ENCODE data around the gene CTBP1.

CTBP1 gene

GRCh38 chr4:1187182-1187581 lies 61.7 kb downstream of the CTBP1 start:
- Histone ChIP-seq H3K27me3 (ENCODE audit: control insufficient read depth, insufficient read depth, low read length) (no peaks in the 10 kb centered on the region), H3K9ac (ENCODE audit: low read depth, low read length) (no peak overlapping the region), H3K4me1 (ENCODE audit: control insufficient read depth, insufficient read depth, low read length) (no peaks in the 10 kb centered on the region), H3K9me3 (ENCODE audit: control insufficient read depth, insufficient read depth, low read length) (no peaks in the 10 kb centered on the region), H3K4me3 (ENCODE audit: low read depth, low read length) (no peak overlapping the region), H3K36me3 (ENCODE audit: control insufficient read depth, insufficient read depth, low read length) (no peaks in the 10 kb centered on the region)

GRCh38 chr4:1183985-1184773 lies 64.8 kb downstream of the CTBP1 start:
- H3K9me3 ChIP-seq (ENCODE audit: control insufficient read depth, insufficient read depth, low read length) = no peaks in the 10 kb centered on the region
- no peak overlapping the region for H3K4me3 ChIP-seq (ENCODE audit: low read depth, low read length)
- H3K9ac ChIP-seq (ENCODE audit: low read depth, low read length) = no peak overlapping the region
- no peaks in the 10 kb centered on the region for H3K36me3 ChIP-seq (ENCODE audit: control insufficient read depth, insufficient read depth, low read length)
- H3K27me3 ChIP-seq (ENCODE audit: control insufficient read depth, insufficient read depth, low read length) = no peaks in the 10 kb centered on the region
- H3K4me1 ChIP-seq (ENCODE audit: control insufficient read depth, insufficient read depth, low read length) = no peaks in the 10 kb centered on the region

GRCh38 chr4:1182313-1182712 lies 66.6 kb downstream of the CTBP1 start:
- Histone ChIP-seq H3K4me1 (ENCODE audit: control insufficient read depth, insufficient read depth, low read length) (no peaks in the 10 kb centered on the region), H3K36me3 (ENCODE audit: control insufficient read depth, insufficient read depth, low read length) (no peaks in the 10 kb centered on the region), H3K9ac (ENCODE audit: low read depth, low read length) (no peak overlapping the region), H3K27me3 (ENCODE audit: control insufficient read depth, insufficient read depth, low read length) (no peaks in the 10 kb centered on the region), H3K4me3 (ENCODE audit: low read depth, low read length) (no peak overlapping the region), H3K9me3 (ENCODE audit: control insufficient read depth, insufficient read depth, low read length) (no peaks in the 10 kb centered on the region)

GRCh38 chr4:1180663-1181062 lies 68.3 kb downstream of the CTBP1 start:
- Histone ChIP-seq H3K9me3 (ENCODE audit: control insufficient read depth, insufficient read depth, low read length) (no peaks in the 10 kb centered on the region), H3K4me1 (ENCODE audit: control insufficient read depth, insufficient read depth, low read length) (no peaks in the 10 kb centered on the region), H3K36me3 (ENCODE audit: control insufficient read depth, insufficient read depth, low read length) (no peaks in the 10 kb centered on the region), H3K4me3 (ENCODE audit: low read depth, low read length) (no peak overlapping the region), H3K27me3 (ENCODE audit: control insufficient read depth, insufficient read depth, low read length) (no peaks in the 10 kb centered on the region), H3K9ac (ENCODE audit: low read depth, low read length) (no peak overlapping the region)

- H3K9ac ChIP-seq (ENCODE audit: low read depth, low read length) = no peak overlapping the region
- no peaks in the 10 kb centered on the region for H3K9me3 ChIP-seq (ENCODE audit: control insufficient read depth, insufficient read depth, low read length)
- H3K27me3 ChIP-seq (ENCODE audit: control insufficient read depth, insufficient read depth, low read length) = no peaks in the 10 kb centered on the region
- no peak overlapping the region for H3K4me3 ChIP-seq (ENCODE audit: low read depth, low read length)
- no peaks in the 10 kb centered on the region for H3K4me1 ChIP-seq (ENCODE audit: control insufficient read depth, insufficient read depth, low read length)
- no peaks in the 10 kb centered on the region for H3K36me3 ChIP-seq (ENCODE audit: control insufficient read depth, insufficient read depth, low read length)
Measured at GRCh38 chr4:1179976-1180375, 69.0 kb downstream of the CTBP1 start.

GRCh38 chr4:1179089-1179441 lies 69.9 kb downstream of the CTBP1 start:
- H3K4me3 ChIP-seq (ENCODE audit: low read depth, low read length) = no peak overlapping the region
- no peaks in the 10 kb centered on the region for H3K4me1 ChIP-seq (ENCODE audit: control insufficient read depth, insufficient read depth, low read length)
- no peaks in the 10 kb centered on the region for H3K9me3 ChIP-seq (ENCODE audit: control insufficient read depth, insufficient read depth, low read length)
- no peaks in the 10 kb centered on the region for H3K36me3 ChIP-seq (ENCODE audit: control insufficient read depth, insufficient read depth, low read length)
- peaks cover under 1% of the 10 kb centered on the region for H3K27me3 ChIP-seq (ENCODE audit: control insufficient read depth, insufficient read depth, low read length)
- no peak overlapping the region for H3K9ac ChIP-seq (ENCODE audit: low read depth, low read length)

GRCh38 chr4:1178300-1179088 lies 70.4 kb downstream of the CTBP1 start:
- Histone ChIP-seq H3K27me3 (ENCODE audit: control insufficient read depth, insufficient read depth, low read length) (peaks cover 5% of the 10 kb centered on the region), H3K4me1 (ENCODE audit: control insufficient read depth, insufficient read depth, low read length) (no peaks in the 10 kb centered on the region), H3K9ac (ENCODE audit: low read depth, low read length) (no peak overlapping the region), H3K4me3 (ENCODE audit: low read depth, low read length) (no peak overlapping the region), H3K9me3 (ENCODE audit: control insufficient read depth, insufficient read depth, low read length) (no peaks in the 10 kb centered on the region), H3K36me3 (ENCODE audit: control insufficient read depth, insufficient read depth, low read length) (no peaks in the 10 kb centered on the region)

GRCh38 chr4:1177274-1178141 lies 71.4 kb downstream of the CTBP1 start:
- Histone ChIP-seq H3K4me3 (ENCODE audit: low read depth, low read length) (no peak overlapping the region), H3K9me3 (ENCODE audit: control insufficient read depth, insufficient read depth, low read length) (no peaks in the 10 kb centered on the region), H3K36me3 (ENCODE audit: control insufficient read depth, insufficient read depth, low read length) (no peaks in the 10 kb centered on the region), H3K4me1 (ENCODE audit: control insufficient read depth, insufficient read depth, low read length) (no peaks in the 10 kb centered on the region), H3K27me3 (ENCODE audit: control insufficient read depth, insufficient read depth, low read length) (peaks cover 13% of the 10 kb centered on the region), H3K9ac (ENCODE audit: low read depth, low read length) (no peak overlapping the region)

GRCh38 chr4:1176398-1177273 lies 72.3 kb downstream of the CTBP1 start:
- Histone ChIP-seq H3K4me1 (ENCODE audit: control insufficient read depth, insufficient read depth, low read length) (no peaks in the 10 kb centered on the region), H3K9me3 (ENCODE audit: control insufficient read depth, insufficient read depth, low read length) (no peaks in the 10 kb centered on the region), H3K4me3 (ENCODE audit: low read depth, low read length) (no peak overlapping the region), H3K36me3 (ENCODE audit: control insufficient read depth, insufficient read depth, low read length) (no peaks in the 10 kb centered on the region), H3K9ac (ENCODE audit: low read depth, low read length) (no peak overlapping the region), H3K27me3 (ENCODE audit: control insufficient read depth, insufficient read depth, low read length) (peaks cover 21% of the 10 kb centered on the region)

GRCh38 chr4:1175635-1176229 lies 73.2 kb downstream of the CTBP1 start:
- Histone ChIP-seq H3K36me3 (ENCODE audit: control insufficient read depth, insufficient read depth, low read length) (no peaks in the 10 kb centered on the region), H3K4me1 (ENCODE audit: control insufficient read depth, insufficient read depth, low read length) (no peaks in the 10 kb centered on the region), H3K9ac (ENCODE audit: low read depth, low read length) (no peak overlapping the region), H3K4me3 (ENCODE audit: low read depth, low read length) (no peak overlapping the region), H3K27me3 (ENCODE audit: control insufficient read depth, insufficient read depth, low read length) (peaks cover 26% of the 10 kb centered on the region), H3K9me3 (ENCODE audit: control insufficient read depth, insufficient read depth, low read length) (no peaks in the 10 kb centered on the region)

All from iPS-15b (cell line).